Liver (tissue), 9 donors: ENCODE results near the gene CYP11A1. TPM values are rescaled to one million over a fixed set of nuclear protein-coding genes. Genes with fewer than 3 reads are reported as not detected.

Experiments used
- DNase-seq: peaks from one replicate; pipeline ENCODE4 v3.0.0-alpha.2; 2017; ENCODE audit warnings: low spot score
- H3K27ac ChIP-seq, 2 donors: one replicate each; pipeline ENCODE4 v1.7.0; 2013; ENCODE audit warnings: inconsistent platforms in 2 of 2, low read length in 2 of 2, control low read depth in 1 of 2, low read depth in 1 of 2, mild to moderate bottlenecking in 1 of 2
- H3K27me3 ChIP-seq, 4 donors: one replicate each; pipeline versions ENCODE4 v1.6.1 to v1.7.0; 2013; ENCODE audit warnings: low read length in 3 of 4, inconsistent platforms in 1 of 4, mild to moderate bottlenecking in 1 of 4, moderate library complexity in 1 of 4; ENCODE audit not compliant: control insufficient read depth in 4 of 4, insufficient read depth in 4 of 4
- H3K36me3 ChIP-seq, 4 donors: one replicate each; pipeline versions ENCODE4 v1.6.1 to v1.7.0; 2013; ENCODE audit warnings: low read length in 3 of 4, mild to moderate bottlenecking in 3 of 4, low read depth in 1 of 4, moderate library complexity in 1 of 4; ENCODE audit not compliant: control insufficient read depth in 4 of 4, insufficient read depth in 3 of 4
- H3K4me1 ChIP-seq, 4 donors: one replicate each; pipeline versions ENCODE4 v1.6.1 to v1.7.0; 2013; ENCODE audit warnings: low read length in 3 of 4, mild to moderate bottlenecking in 3 of 4, moderate library complexity in 1 of 4; ENCODE audit not compliant: control insufficient read depth in 4 of 4, insufficient read depth in 4 of 4
- H3K4me3 ChIP-seq, 3 donors: one replicate each; pipeline versions ENCODE4 v1.6.1 to v1.7.0; 2013; ENCODE audit warnings: low read length in 3 of 3, control low read depth in 1 of 3, low read depth in 1 of 3, mild to moderate bottlenecking in 1 of 3
- H3K9ac ChIP-seq, 2 donors: one replicate each; pipeline ENCODE4 v1.7.0; 2013; ENCODE audit warnings: low read length in 2 of 2, mild to moderate bottlenecking in 2 of 2, moderate library complexity in 2 of 2, control low read depth in 1 of 2, low read depth in 1 of 2
- H3K9me3 ChIP-seq, 4 donors: one replicate each; pipeline versions ENCODE4 v1.6.1 to v1.7.0; 2013; ENCODE audit warnings: low read length in 3 of 4; ENCODE audit not compliant: control insufficient read depth in 4 of 4
- EGR1 ChIP-seq, 2 donors: IDR thresholded peaks; 2 replicates each; pipeline ENCODE4 v1.6.1; 2016 to 2018; ENCODE audit warnings: antibody characterized with exemption in 2 of 2, low read depth in 2 of 2
- FOXA1 ChIP-seq: IDR thresholded peaks from 2 replicates; pipeline ENCODE4 v1.6.1; 2016; ENCODE audit warnings: antibody characterized with exemption
- FOXA2 ChIP-seq: IDR thresholded peaks from 2 replicates; pipeline ENCODE4 v1.6.1; 2016; ENCODE audit warnings: antibody characterized with exemption
- GABPA ChIP-seq, 2 donors: IDR thresholded peaks in 1 of 2; conservative IDR thresholded peaks in 1 of 2; 2 replicates each; pipeline ENCODE4 v1.6.1; 2016; ENCODE audit warnings: antibody characterized with exemption in 2 of 2, mild to moderate bottlenecking in 1 of 2, moderate library complexity in 1 of 2
- HNF4A ChIP-seq, 2 donors: conservative IDR thresholded peaks; 2 replicates each; pipeline ENCODE4 v1.6.1; 2016; ENCODE audit warnings: antibody characterized with exemption in 2 of 2, mild to moderate bottlenecking in 2 of 2
- HNF4G ChIP-seq: IDR thresholded peaks from 2 replicates; pipeline ENCODE4 v1.6.1; 2016; ENCODE audit warnings: antibody characterized with exemption
- JUND ChIP-seq, 2 donors: IDR thresholded peaks; 2 replicates each; pipeline ENCODE4 v1.6.1; 2016; ENCODE audit warnings: antibody characterized with exemption in 2 of 2
- NR2F2 ChIP-seq: IDR thresholded peaks from 2 replicates; pipeline ENCODE4 v1.6.1; 2016; ENCODE audit warnings: antibody characterized with exemption
- RAD21 ChIP-seq, 2 donors: IDR thresholded peaks; 2 replicates each; pipeline ENCODE4 v1.6.1; 2016; ENCODE audit warnings: antibody characterized with exemption in 2 of 2, mild to moderate bottlenecking in 2 of 2
- RXRA ChIP-seq, 2 donors: IDR thresholded peaks; 2 replicates each; pipeline ENCODE4 v1.6.1; 2017 to 2018; ENCODE audit warnings: antibody characterized with exemption in 2 of 2, mild to moderate bottlenecking in 1 of 2
- SP1 ChIP-seq: IDR thresholded peaks from 2 replicates; pipeline ENCODE4 v1.6.1; 2018; ENCODE audit warnings: antibody characterized with exemption, mild to moderate bottlenecking
- TAF1 ChIP-seq: conservative IDR thresholded peaks from 2 replicates; pipeline ENCODE4 v1.6.1; 2016; ENCODE audit warnings: antibody characterized with exemption, mild to moderate bottlenecking
- YY1 ChIP-seq: IDR thresholded peaks from 2 replicates; pipeline ENCODE4 v1.6.1; 2016; ENCODE audit warnings: antibody characterized with exemption, mild to moderate bottlenecking
- WGBS: extraction: QIAGEN DNeasy Blood & Tissue Kit; methylation state at CpG from one replicate; pipeline ENCODE4 v1.1.7; 2013; 5-methylcytosine and 5-hydroxymethylcytosine counted together
- polyA plus RNA-seq, 2 donors: library from polyadenylated mRNA; stranded (reverse) in 1 of 2; unstranded in 1 of 2; fragments of 200-250 nt in 1 of 2; fragments of >200 nt in 1 of 2; fragmentation: Nextera tagmentation in 1 of 2; extraction: Ambion mirVana in 1 of 2; gene quantifications; one replicate each; pipeline versions ENCODE4 v1.2.1 to v1.2.3, GENCODE V29; 2013 to 2015
- total RNA-seq, 2 donors: library from RNA; depleted of rRNA; stranded (reverse); fragments of >200 nt; gene quantifications; one replicate each; pipeline ENCODE4 v1.2.3, GENCODE V29; 2014
- TF ChIP-seq, protein P1 (sequence below): fragments of 150-350 bp; IDR thresholded peaks from 2 replicates; pipeline ENCODE4 v1.5.1; 2017; ENCODE audit warnings: improper control_type of control experiment, low read depth, low read length; ENCODE audit not compliant: missing input control
- TF ChIP-seq, protein P2 (sequence below): IDR thresholded peaks from 2 replicates; pipeline ENCODE4 v1.6.1; 2016; ENCODE audit warnings: antibody characterized with exemption
- TF ChIP-seq, protein P3 (sequence below): IDR thresholded peaks from 2 replicates; pipeline ENCODE4 v1.6.1; 2016; ENCODE audit warnings: antibody characterized with exemption
- TF ChIP-seq, protein P4 (sequence below): IDR thresholded peaks from 2 replicates; pipeline ENCODE4 v1.6.1; 2016; ENCODE audit warnings: antibody characterized with exemption, mild to moderate bottlenecking
- TF ChIP-seq, protein P5 (sequence below): IDR thresholded peaks from 2 replicates; pipeline ENCODE4 v1.6.1; 2016; ENCODE audit warnings: antibody characterized with exemption
- donor health status: healthy.
- donor health status: healthy.
- donor health status: healthy.
- donor health status: healthy.
- donor health status: healthy.

CYP11A1 gene
- total and polyA plus RNA-seq, 4 donors, result 0.47 to 2.3 (median 1.9) TPM

DNA sequence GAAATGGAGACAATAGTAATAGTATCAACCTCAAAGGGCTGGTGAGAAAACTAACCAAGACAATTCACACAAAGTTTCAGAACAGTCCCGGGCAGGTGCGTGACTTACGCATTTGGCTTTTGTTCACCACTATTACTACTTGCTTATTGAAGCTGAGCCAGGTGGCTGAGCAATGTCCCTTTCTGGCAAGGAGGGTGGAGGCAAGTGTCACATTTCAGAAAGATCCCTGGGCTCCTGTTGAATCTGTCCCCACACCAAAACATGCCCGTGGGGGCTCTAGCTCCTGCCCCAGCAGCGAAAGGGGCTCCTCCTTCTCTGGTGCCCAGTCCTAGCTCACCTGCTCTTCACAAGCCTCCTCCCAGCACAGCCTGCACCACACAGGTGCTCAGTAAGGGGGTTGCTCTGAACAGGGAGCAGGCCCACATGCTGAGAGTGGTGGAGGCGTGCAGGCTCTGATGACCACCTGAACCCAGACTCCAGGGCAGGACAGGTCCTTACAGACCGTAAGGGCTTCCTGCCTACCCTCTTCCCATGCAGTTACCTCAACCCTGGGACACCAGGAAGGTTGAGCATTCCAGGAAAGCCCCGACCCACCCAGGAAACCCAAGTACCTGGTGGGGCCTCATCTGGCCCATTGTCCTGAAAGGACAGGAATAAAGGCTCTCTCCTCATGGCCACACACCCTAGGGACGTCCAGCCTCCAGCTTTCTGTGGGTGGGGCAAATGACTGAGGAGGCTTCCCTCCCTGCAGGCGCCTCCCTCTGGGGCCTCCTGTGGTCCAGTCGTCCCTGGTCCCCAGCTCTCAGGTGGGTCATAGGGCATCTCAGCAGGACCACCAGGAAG, 33.7 kb upstream of the CYP11A1 start:
- Histone ChIP-seq H3K27me3 (no peaks in the 10 kb centered on the region), H3K9ac (no peak overlapping the region), H3K36me3 (no peaks in the 10 kb centered on the region), H3K27ac (no peak overlapping the region), H3K4me3 (no peak overlapping the region), H3K4me1 (peaks cover 0 to 3% (median 0%) of the 10 kb centered on the region in 4 donors), H3K9me3 (no peaks in the 10 kb centered on the region)
- 60% methylated on average over 11 of the region's 11 CpGs for WGBS
- no peak for DNase-seq
- TF ChIP-seq, protein P1, sequence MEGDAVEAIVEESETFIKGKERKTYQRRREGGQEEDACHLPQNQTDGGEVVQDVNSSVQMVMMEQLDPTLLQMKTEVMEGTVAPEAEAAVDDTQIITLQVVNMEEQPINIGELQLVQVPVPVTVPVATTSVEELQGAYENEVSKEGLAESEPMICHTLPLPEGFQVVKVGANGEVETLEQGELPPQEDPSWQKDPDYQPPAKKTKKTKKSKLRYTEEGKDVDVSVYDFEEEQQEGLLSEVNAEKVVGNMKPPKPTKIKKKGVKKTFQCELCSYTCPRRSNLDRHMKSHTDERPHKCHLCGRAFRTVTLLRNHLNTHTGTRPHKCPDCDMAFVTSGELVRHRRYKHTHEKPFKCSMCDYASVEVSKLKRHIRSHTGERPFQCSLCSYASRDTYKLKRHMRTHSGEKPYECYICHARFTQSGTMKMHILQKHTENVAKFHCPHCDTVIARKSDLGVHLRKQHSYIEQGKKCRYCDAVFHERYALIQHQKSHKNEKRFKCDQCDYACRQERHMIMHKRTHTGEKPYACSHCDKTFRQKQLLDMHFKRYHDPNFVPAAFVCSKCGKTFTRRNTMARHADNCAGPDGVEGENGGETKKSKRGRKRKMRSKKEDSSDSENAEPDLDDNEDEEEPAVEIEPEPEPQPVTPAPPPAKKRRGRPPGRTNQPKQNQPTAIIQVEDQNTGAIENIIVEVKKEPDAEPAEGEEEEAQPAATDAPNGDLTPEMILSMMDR, result no peak
- TF ChIP-seq JUND (IDR thresholded peaks at IDR 0.05), result no peak
- no peak for TF ChIP-seq TAF1
- TF ChIP-seq FOXA1, result no peak
- no peak for TF ChIP-seq RAD21 (IDR thresholded peaks at IDR 0.05)
- TF ChIP-seq HNF4G, result no peak
- no peak for TF ChIP-seq HNF4A (conservative IDR thresholded peaks at IDR 0.05)
- TF ChIP-seq, protein P2, sequence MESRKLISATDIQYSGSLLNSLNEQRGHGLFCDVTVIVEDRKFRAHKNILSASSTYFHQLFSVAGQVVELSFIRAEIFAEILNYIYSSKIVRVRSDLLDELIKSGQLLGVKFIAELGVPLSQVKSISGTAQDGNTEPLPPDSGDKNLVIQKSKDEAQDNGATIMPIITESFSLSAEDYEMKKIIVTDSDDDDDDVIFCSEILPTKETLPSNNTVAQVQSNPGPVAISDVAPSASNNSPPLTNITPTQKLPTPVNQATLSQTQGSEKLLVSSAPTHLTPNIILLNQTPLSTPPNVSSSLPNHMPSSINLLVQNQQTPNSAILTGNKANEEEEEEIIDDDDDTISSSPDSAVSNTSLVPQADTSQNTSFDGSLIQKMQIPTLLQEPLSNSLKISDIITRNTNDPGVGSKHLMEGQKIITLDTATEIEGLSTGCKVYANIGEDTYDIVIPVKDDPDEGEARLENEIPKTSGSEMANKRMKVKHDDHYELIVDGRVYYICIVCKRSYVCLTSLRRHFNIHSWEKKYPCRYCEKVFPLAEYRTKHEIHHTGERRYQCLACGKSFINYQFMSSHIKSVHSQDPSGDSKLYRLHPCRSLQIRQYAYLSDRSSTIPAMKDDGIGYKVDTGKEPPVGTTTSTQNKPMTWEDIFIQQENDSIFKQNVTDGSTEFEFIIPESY, result no peak
- TF ChIP-seq, protein P3, sequence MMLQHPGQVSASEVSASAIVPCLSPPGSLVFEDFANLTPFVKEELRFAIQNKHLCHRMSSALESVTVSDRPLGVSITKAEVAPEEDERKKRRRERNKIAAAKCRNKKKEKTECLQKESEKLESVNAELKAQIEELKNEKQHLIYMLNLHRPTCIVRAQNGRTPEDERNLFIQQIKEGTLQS, result no peak
- TF ChIP-seq RXRA (IDR thresholded peaks at IDR 0.05), result no peak
- TF ChIP-seq, protein P4, sequence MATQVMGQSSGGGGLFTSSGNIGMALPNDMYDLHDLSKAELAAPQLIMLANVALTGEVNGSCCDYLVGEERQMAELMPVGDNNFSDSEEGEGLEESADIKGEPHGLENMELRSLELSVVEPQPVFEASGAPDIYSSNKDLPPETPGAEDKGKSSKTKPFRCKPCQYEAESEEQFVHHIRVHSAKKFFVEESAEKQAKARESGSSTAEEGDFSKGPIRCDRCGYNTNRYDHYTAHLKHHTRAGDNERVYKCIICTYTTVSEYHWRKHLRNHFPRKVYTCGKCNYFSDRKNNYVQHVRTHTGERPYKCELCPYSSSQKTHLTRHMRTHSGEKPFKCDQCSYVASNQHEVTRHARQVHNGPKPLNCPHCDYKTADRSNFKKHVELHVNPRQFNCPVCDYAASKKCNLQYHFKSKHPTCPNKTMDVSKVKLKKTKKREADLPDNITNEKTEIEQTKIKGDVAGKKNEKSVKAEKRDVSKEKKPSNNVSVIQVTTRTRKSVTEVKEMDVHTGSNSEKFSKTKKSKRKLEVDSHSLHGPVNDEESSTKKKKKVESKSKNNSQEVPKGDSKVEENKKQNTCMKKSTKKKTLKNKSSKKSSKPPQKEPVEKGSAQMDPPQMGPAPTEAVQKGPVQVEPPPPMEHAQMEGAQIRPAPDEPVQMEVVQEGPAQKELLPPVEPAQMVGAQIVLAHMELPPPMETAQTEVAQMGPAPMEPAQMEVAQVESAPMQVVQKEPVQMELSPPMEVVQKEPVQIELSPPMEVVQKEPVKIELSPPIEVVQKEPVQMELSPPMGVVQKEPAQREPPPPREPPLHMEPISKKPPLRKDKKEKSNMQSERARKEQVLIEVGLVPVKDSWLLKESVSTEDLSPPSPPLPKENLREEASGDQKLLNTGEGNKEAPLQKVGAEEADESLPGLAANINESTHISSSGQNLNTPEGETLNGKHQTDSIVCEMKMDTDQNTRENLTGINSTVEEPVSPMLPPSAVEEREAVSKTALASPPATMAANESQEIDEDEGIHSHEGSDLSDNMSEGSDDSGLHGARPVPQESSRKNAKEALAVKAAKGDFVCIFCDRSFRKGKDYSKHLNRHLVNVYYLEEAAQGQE, result no peak
- TF ChIP-seq, protein P5, sequence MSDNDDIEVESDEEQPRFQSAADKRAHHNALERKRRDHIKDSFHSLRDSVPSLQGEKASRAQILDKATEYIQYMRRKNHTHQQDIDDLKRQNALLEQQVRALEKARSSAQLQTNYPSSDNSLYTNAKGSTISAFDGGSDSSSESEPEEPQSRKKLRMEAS, result no peak
- TF ChIP-seq EGR1 (IDR thresholded peaks at IDR 0.05; ENCODE audit: low read depth in 2 of 2), result no peak
- TF ChIP-seq SP1, result no peak
- no peak for TF ChIP-seq GABPA (IDR thresholded peaks at IDR 0.05 in 1 of 2, conservative IDR thresholded peaks at IDR 0.05 in 1 of 2)
- no peak for TF ChIP-seq YY1
- TF ChIP-seq NR2F2, result no peak
- TF ChIP-seq FOXA2, result no peak
